ENCODE results near the gene OBI1.

The OBI1 gene

DNA sequence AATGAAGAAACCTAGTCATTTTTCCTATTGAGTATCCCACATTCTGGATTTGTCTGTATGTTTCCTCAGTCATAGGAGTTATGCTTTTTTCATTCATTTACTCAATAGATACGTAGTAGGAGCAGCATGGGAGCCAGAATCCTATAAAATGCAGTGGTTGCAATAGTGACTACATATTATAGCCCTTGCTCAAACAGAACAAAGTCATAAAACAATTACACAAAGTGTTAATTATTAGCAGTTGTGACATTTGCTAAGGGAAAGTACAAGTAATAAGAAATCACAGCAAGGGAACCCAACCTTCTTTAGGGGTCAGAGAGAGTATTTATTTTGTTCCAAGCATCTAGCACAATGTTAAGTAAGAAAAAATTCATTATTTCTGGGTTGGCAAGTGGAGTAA is 27.9 kb downstream of the OBI1 start:
- POLR2A ChIA-PET: no interaction called here
- no peak for TF ChIP-seq CTCF (IDR thresholded peaks at IDR 0.05; ENCODE audit: insufficient read depth, low read length, missing control alignments)
- no peak overlapping the region for H3K4me3 ChIP-seq (ENCODE audit: low read depth, low read length)
- CTCF ChIA-PET: no interaction called here
- no peak for DNase-seq (ENCODE audit: low read depth, low spot score)

GRCh38 chr13:78630511-78630910 is 28.4 kb downstream of the OBI1 start:
- no peak for TF ChIP-seq CTCF (IDR thresholded peaks at IDR 0.05; ENCODE audit: insufficient read depth, low read length, missing control alignments)
- no peak overlapping the region for H3K4me3 ChIP-seq (ENCODE audit: low read depth, low read length)
- CTCF ChIA-PET: no interaction called here
- POLR2A ChIA-PET: no interaction called here
- DNase-seq (ENCODE audit: low read depth, low spot score): no peak

DNA sequence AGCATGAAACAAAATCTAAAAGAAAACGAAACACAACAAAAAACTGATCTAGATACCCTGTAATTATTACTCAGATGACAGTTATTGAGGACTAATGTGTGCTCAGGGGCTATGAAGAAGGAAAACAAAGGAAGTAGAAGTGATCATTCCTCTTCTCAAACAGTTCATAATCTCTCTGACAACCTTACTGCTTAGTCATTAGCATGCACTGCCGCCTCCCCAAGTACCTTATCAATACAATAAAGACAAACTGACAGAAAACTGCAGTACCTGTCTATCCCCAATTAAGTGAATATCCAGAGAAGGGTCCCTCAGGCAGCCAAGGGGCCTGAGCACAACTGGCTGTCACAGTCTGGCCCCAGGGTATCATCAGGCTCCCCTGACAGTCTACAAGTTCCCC is 33.6 kb downstream of the OBI1 start:
- ChIA-PET CTCF (no interaction called here), POLR2A (no interaction called here)
- no peak overlapping the region for H3K4me3 ChIP-seq (ENCODE audit: low read depth, low read length)
- no peak for DNase-seq (ENCODE audit: low read depth, low spot score)
- TF ChIP-seq CTCF (IDR thresholded peaks at IDR 0.05; ENCODE audit: insufficient read depth, low read length, missing control alignments): no peak

DNA sequence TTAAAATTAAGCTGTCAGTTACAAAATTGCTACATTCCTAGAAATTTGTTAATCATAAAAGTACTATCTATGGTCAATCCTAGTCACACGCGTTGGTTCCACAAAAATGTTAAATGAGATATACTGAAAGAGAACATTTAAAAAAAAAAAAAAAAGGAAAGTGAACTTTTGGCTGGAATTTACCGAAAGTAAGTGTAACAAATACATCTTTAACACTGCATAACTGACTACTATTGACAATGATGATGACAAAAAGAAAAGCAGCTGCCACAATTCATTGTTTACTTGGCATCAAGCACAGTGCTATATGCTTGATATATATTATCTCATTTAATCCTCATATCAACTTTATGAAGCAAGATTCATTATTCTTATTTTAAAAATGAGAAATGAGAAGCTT is 35.8 kb downstream of the OBI1 start:
- ChIA-PET CTCF (no interaction called here), POLR2A (no interaction called here)
- TF ChIP-seq CTCF (IDR thresholded peaks at IDR 0.05; ENCODE audit: insufficient read depth, low read length, missing control alignments): no peak
- H3K4me3 ChIP-seq (ENCODE audit: low read depth, low read length): no peak overlapping the region
- no peak for DNase-seq (ENCODE audit: low read depth, low spot score)

- H3K4me3 ChIP-seq (ENCODE audit: low read depth, low read length): no peak overlapping the region
- POLR2A ChIA-PET: no interaction called here
- CTCF ChIA-PET: interaction anchor here (2.4 kb wide), 1 partner anchor 12 kb away, joined by 7 read pairs; no protein-coding TSS in a partner anchor
- TF ChIP-seq CTCF (IDR thresholded peaks at IDR 0.05; ENCODE audit: insufficient read depth, low read length, missing control alignments): no peak
- no peak for DNase-seq (ENCODE audit: low read depth, low spot score)
These were observed 38.0 kb downstream of the OBI1 start for GRCh38 chr13:78620936-78621470.

DNA sequence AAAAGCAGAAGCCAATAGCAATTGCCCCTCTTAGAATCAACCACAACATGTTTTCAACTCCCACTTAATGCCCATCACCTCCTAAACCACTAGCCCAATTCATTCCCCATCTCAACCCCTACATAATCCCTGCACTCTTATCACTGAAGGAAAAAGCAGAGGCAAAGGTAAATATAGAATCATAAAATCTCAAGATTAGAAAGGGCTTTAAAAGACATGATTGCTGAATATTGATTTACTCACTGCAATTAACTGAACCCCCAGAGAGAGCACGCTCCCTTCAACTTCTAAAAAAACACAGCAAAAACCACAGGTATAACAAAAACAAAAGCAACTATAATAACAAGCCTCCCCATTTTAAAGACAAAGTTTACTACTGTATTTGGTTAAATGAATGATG is 40.5 kb downstream of the OBI1 start:
- DNase-seq (ENCODE audit: low read depth, low spot score): no peak
- no peak for TF ChIP-seq CTCF (IDR thresholded peaks at IDR 0.05; ENCODE audit: insufficient read depth, low read length, missing control alignments)
- no peak overlapping the region for H3K4me3 ChIP-seq (ENCODE audit: low read depth, low read length)
- CTCF ChIA-PET: no interaction called here
- POLR2A ChIA-PET: no interaction called here
